CD4-positive, alpha-beta T cell treated with Interleukin-15 for 1 hour (primary cell): ENCODE measurements around the gene B3GALT5.
"Not testable (repeated sequence)": the region's sequence is repeated elsewhere in the genome, so short reads cannot be mapped to it uniquely, and the experiment has no call there.

Experiments
- DNase-seq: peaks from one replicate; pipeline ENCODE4 v3.0.0-alpha.2; 2020

B3GALT5 gene

DNA sequence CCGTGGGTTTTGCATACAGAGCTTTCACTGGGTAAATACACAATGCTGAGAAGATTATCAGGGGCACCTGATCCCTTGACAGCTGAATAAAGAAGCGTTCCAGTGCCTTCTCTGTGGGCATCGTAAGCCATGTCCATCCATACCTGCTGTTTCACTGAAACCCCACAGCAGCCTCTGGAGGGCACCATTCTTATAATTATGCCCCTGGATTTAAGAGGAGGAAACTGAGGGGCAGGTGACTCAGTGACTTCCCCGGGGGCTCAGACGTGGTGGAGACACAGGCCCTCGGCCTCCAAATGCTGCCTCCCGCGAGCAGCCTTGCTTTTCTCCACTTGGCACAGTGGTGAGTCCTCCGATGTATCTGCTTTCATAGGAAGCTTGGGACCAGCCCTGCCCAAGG lies 56.7 kb downstream of the B3GALT5 start:
- no peak for DNase-seq

DNA sequence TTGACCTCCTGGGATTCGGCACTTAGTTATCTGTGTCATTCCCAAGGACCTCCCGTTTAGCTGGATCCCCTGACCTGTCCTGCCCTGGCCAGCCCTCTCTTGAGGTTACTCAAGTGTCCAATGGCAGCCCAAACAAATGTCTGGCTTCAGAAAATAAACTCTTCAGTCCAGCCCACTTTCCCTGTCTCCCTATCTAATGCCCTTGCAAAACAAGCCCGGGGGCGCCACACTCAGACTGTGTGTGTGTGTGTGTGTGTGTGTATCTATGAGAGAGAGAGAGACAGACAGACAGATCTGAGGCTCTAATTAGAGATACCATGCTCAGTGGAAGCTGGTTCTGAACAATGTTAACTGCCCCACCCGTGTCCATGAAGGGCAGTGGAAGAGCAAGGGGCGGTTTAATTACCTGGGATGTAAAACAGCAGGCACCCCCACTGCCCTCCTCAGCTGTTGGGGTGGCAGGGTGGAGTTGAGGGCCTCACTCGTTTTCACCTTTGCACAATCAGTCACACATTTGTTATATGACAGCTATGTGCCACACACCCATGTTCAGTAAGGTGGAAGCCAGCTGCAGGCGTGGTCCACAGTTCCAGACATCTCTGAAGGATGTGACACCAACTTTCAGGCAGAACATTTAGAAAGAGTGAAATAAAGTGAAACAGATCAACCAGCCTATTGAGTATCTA lies 57.4 kb downstream of the B3GALT5 start:
- DNase-seq: no peak

DNA sequence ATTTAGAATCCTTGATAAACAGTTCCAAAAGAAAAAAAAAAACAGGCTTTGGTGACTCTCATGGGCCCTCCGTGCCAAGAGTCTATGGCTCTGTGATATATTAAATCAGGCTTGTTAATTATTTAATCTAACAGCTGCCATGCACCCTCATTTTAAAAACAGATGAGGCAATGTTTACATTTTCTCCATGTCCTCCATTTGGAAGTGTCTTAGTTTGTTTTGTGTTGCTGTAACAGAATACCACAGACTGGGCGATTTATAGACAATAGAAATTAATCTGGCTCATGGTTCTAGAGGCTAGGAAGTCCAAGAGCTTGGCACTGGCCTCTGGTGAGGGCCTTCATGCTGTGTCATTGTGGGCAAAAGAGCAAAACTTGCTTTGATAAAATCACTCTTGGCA lies 58.0 kb downstream of the B3GALT5 start:
- no peak for DNase-seq

DNA sequence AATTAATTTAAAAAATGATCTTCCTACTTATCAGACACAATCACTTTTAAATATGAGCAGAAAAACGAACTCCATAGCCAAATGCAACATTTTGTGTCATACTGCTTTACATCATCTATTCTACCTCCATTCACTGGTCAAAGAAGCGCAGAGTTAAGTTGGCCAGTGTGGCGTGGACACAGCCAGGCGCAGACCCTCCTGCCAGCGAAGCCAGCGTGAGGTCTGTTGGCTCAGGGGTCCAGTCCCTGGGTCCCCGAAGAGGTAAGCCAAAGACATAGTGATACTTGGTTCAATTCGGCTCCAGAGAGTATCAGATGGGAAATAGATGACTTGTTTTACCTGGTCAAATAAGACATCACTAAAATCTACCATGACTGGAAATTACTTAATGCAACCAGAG lies 59.2 kb downstream of the B3GALT5 start:
- DNase-seq: no peak

DNA sequence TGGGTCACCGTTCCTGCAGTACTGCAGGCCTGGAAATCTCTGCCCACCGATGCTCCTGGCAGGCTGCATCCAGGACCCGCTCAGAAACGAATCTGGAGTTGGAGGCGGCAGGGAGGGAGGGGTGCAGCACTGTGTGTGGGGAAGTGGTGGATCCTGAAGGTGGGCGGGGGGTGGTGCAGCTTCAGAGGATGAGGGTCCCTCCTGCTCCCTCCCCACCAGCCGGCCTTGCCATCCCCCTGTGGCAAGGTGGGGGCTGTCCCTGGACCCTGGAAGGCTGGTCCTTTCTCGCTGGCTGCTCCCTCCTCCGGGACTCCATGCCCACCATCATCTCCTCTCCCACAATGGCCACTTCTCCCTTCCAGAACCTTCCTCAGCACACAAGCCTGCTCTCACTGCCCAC lies 60.4 kb downstream of the B3GALT5 start:
- no peak for DNase-seq

DNA sequence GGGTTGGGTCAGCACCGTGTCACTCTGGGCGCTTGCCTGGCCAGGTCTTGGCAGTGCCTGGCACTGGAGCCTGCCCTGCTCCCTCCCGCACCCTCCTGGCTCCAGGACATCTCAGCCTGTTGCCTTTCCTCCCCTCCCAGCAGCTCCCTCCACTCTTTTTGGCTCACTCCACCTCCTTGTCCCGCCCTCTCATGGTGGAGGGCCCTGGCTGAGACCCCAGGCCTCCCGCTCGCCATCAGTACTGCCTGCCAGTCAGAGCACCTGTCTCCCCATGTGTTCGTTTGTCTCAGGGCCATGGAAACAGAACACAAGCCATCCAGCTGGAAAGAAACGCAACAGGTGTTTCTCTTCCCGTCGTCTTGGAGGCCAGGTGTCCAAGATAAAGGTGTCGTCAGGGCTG lies 61.0 kb downstream of the B3GALT5 start:
- no peak for DNase-seq

DNA sequence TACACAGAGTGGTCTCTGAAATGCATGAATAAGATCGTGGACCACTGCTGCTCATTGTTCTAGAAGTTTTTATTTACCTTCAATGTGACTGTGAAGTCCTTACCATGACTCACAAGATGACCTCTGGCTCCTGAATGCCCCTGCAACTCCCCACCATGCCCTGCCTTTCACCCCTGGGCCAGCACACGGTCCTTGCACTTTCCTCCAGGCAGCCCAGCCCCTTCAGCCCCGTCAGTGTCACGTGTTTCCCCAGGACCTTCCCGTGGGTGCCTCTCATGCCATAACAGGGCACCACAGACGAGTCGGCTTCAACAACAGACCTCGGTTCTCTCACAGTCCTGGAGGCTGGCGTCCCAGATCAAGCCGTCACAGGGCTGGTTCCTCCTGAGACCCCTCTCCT lies 62.1 kb downstream of the B3GALT5 start:
- no peak for DNase-seq

DNA sequence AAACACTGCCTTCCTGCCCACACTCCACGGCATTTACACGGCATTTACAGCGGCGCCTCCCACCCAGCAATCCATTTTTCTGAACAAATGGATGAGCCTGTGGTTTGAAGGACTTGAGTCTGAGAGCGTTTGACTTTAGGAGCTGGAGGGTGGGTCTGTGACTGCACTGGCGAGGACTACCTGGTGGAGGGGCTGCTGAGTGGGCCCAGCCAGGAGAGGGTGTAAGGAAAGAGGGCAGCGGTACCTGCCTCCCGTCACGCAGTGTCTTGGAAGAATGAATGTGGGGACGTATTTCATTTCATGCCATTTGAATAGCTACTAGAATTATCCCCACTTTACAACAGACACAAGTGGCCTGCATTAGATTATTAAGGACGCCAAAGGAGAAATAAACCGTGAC lies 62.9 kb downstream of the B3GALT5 start:
- no peak for DNase-seq

DNA sequence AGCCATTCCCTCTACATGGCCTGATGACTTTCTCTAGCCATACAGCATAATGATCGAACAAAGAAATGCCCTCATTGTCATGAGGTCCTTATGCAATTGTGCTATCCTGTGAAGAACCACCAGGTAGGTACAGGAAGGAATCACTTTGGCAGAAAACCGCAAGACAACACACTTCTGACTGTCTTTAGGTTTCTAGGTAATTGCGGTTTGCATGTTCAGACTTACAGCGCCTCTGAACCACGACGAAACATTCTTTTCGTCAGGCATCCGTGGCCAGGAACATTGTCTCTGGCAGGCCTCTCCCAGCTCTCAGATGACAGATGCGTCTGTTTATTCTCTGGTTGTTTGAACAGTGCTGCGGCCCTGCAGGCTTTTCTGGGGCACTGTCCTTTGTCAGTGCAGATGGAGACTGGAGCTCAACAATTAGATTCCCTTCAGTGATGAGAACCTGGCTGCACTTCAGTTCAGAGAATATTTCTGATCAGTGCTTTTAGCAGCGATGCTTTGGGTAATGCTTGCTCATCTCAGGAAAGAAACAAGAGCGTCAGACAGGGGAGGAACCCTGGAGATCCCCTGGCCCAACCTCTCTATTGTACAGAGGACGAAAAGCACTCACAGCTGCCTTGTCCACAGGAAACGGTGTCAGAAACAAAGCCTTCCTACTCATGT lies 63.4 kb downstream of the B3GALT5 start:
- no peak for DNase-seq

DNA sequence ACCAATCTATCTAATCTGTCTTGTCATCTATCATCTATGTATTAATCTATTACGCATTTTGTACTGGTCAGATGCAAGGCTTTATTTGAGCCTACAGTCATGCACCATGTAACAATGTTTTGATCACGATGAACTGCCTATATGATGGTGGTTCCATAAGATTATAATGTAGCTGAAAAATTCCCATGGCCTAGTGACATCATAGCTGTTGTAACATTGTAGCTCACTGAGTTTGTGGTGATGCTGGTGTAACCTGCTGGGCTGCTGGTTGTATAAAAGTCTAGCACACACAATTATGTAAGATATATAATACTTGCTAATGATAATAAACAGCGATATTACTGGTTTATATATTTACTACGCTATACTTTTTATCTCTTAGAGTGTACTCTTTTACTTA lies 67.5 kb downstream of the B3GALT5 start:
- no peak for DNase-seq

DNA sequence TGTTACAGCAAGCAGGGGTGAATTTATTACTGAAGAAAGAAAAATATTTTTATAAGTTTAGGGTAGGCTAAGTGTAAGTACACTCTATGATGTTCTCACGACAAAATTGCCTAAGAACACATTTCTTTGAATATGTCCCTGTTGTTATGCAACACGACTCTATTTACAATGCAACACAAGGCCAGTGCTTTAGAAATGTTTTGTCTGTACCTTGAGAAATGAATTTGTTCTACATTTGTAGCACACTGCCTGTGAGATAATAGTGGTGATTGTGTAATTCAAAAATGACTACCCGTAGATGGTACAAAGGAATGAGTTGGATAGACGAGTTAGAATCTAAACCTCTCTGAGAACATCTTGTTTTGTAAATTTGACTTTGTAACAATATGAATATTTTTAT lies 68.5 kb downstream of the B3GALT5 start:
- DNase-seq: no peak

DNA sequence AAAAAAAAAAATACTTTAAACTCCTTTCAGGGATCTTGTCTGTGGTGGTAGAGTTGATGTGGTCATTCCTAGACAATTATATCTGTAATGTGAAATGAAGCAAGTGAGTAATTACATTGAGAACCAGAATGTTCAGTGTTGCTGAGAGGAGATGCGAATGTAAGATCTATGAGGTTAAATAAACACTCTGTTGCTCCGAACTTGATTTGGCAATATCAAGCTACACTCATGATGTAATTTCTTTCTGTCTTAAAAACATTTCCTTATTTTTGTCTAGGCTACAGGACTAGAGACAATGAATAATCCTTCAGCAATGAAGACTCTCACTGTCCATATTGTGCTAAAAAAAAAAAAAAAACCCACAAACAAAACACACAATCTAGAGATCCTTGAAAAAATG lies 69.1 kb downstream of the B3GALT5 start:
- DNase-seq: no peak

DNA sequence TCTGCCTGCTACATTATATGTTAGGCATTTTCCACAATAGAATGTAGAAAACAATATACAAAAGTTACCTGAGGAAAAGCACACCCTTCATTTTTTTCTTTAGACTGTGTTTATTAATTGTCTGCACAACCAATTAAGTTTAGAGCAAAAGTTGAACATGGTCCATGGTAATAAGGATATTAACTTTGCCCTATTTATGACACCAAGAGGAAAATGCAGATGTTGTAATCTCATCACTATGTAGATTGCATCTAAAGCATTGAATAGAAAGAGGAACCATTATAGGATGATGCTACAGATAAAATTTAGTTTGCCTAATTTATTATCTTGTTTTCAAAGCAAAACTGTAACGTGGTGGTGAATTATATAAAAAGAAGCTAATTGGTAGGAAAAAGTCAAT lies 72.5 kb downstream of the B3GALT5 start:
- no peak for DNase-seq

DNA sequence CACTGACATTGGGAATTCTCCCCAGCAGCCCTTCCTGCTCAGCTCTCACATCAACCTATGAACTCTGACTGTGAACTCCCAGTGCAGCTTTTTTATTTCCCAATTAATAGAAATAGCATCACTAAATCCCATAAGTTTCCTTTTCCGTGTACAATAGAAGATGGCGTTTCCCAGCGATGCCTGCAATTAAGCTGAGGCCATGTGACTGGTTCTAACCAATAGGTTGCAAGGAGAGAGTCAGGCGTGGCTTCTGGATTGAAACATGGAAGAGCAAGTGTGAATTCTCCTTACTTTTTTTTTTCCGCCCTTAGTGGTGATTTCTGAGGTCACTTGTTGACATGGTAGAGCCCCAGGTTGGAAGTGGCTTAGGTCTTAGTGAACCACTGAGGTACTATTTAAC lies 73.3 kb downstream of the B3GALT5 start:
- DNase-seq: no peak

DNA sequence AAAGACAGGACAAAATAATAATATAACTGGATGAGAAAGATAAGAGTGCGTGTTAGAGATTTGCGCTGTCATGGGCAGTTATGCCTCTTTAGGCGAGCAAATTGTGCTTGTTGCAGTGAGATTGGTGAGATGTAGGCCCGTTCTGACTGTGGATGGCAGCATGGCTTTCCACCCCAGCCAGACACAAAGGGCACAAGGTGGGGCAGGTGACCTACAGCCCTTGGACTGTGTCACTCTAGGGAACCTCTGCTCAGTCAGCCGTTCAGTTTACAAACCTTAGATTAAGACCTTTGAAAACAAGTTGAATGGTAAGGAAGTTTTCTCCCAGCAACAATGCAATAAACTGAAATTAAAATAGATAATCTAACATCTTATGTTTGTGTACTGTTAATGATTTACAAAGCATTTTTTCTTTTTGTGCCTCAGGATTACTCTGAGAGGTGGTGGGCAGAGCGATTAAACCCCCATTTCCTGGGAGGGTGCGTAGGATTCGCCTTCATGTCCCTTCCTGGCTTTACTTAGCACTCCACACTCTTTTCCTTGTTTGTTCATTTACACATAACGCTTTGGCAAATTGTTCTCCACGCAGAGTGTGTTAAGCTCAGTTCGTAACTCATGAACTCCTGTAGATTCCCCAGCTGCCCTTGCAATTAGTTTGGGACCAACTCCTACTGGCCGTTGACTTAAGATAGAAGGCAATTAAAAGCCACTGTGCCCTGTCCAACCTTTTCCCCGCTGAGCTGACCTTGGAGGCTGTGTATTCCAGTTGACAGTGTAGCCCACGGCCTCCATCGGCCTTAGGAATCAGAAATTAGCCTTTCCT lies 74.1 kb downstream of the B3GALT5 start:
- DNase-seq: no peak

DNA sequence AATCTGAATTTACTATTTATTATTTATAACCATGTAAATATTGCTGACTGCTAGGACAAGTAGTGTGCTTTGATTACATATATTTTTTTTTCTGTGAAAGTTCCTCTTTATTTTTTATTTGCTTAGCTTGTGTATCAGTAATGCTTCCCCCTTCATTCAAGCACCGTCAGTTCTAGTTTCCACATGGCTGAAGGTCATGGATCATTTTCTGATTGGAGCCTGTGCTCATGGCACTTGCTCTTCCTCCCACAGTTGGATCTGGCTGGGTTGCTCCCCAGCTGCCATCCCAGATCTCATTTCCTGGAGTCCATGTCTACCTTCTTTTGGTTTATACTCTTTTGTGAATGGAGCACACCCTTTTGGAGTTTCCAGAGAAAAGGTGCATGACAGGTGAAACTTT lies 75.3 kb downstream of the B3GALT5 start:
- no peak for DNase-seq

DNA sequence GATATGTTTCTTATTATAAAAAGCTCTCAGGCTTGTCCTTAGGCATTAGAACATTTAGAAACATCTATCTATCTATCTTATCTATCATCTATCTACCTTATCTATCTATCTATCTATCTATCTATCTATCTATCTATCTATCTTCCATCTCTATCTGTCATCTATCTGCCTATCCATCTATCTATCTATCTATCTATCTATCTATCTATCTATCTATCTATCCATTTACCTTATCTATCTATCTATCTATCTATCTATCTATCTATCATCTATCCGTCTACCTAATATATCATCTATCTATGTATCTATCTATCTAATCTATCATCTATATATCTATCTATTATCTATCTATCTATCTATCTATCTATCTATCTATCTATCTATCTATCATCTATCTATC lies 77.1 kb downstream of the B3GALT5 start:
- DNase-seq: not testable (repeated sequence)

DNA sequence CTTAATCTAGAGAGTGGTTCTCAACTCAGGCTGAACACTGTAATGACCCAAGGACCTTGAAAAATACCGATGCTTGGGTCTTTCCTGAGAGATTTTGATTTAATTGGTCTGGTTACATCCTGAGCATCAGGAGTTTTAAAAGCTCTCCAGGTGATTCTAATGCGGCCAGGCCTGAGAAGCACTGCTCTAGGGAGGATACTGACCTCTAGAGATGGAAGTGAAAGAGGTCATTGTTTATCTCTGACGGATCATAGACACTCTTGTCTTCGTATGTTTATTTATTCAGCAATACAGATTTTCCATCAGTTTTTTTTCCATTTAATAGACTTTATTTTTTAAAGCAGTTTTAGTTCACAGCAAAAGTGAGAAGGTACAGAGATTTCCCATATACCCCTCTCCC lies 77.7 kb downstream of the B3GALT5 start:
- no peak for DNase-seq

DNA sequence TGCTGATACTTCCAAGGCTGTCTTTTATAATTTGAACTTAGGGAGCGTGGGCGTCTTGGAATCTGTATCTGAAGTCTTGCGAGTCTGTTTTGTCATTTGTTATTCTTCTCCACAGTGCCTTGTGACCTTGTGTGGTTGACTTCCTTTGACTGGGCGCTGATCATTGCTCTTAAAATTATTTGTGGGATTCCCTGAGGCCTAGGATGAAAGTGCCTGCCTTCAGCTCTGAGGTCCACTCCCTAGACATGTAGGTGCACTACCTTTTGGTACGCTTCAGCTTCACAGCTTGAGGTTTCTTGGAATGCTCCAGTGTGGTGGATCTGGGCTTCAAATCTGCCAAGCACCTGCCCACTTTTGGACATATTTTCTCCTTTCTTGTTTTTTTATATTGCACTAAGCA lies 82.0 kb downstream of the B3GALT5 start:
- no peak for DNase-seq

DNA sequence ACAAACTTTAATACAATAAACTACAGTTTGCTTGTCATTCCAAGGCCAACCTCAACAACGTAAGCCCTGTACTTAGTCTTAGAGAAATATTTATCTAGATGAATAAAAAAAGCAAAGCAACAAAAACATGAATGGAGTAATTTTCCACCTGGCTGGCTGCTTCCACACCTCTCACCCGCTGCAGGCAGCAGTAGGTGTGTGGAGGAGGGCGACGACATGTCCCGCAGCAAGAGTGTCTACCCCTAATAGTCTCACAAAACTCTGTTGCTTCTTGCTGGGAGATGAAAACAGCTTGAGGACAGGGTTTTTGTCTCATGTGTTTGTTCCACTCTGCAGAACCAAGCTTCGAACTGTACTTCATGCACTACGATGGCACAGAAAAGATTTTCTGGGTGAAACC lies 83.5 kb downstream of the B3GALT5 start:
- no peak for DNase-seq

DNA sequence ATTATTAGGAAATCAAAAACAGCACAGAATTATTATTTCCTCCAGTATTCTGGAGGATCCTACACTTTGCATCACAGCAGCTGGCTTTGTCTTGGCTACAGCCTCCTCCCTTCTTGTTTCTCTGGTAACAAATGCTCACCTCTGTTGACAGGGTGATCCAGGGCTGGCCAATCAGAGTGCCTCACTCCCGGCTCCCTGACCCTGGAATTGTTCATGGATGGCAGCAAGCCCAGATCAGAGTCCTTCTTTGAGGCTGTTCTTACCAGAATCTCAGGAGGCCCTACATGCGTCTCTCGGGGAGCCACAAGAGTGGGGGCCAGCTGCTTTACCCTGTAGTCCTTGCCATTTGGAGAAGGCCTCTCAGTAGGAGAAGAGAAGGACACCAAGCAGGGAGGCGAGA lies 83.9 kb downstream of the B3GALT5 start:
- DNase-seq: no peak

DNA sequence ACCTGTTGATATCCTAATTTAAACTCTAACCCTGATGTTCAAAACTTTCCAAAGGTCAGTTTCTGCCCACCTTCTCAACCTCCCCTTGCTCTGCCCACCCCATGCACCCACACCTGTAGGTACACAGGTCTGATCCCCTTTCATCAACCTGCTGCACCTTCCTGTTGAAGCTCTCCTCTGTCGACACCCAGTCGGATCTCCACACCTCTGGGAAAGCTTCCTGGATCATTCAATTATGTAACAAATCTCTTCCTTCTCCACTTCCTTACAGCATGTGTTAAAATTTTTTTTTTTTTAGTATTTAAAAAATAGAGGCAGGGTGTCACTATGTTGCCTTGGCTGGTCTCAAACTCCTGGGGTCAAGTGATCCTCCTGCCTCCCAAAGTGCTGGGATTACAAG lies 87.6 kb downstream of the B3GALT5 start:
- no peak for DNase-seq

DNA sequence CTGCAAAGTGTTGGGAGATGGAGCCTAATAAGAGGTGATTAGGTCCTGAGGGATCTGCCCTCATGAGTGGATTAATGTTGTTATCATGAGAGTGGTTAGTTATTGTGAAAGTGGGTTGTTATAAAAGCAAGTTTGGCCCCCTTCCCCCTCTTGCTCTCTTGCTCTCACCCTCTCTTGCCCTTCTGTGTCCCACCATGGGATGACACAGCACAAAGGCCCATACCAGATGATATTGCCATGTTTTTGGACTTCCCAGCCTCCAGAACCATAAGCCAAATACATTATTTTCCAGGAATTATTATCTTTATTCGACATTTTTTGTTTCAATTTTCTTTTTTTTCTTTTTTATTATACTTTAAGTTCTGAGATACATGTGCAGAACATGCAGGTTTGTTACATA lies 90.8 kb downstream of the B3GALT5 start:
- no peak for DNase-seq

DNA sequence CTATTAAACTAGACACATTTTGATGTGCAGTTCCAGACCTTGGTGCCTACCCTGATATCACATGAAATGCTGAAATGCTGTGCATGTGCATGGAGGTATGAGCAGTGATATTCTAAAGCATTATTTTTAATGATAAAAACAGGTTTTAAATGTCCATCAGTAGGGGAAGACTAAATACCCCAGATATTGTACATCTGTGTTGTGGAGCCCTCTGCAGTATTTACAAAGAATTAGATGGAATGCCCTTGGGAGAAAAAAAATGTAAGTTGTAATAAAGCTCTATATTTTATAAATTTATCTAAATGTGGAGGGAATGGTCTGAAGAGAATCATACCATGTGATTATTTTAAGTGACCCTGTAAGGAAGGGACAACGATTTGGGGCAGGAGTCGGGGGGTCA lies 93.1 kb downstream of the B3GALT5 start:
- no peak for DNase-seq
